Stimulated activated CD4-positive, alpha-beta T cell treated with anti-CD3 and anti-CD28 coated beads, Interleukin-1b, Interleukin-23, amount 100 ng/mL, for 48 hours (primary cell): Measurements from ENCODE around the gene WARS2.

ENCODE experiments used
- DNase-seq: peaks from one replicate; pipeline ENCODE4 v3.0.0-alpha.2; 2020

The WARS2 gene

GRCh38 chr1:119081267-119081666 lies 59.2 kb downstream of the WARS2 start:
- DNase-seq, result no peak

- no peak for DNase-seq
Measured at GRCh38 chr1:119080586-119080985, 59.9 kb downstream of the WARS2 start.

GRCh38 chr1:119079881-119080280 lies 60.6 kb downstream of the WARS2 start:
- DNase-seq, result no peak

- no peak for DNase-seq
Measured at GRCh38 chr1:119075614-119076013, 64.8 kb downstream of the WARS2 start.

- no peak for DNase-seq
Measured at GRCh38 chr1:119071321-119071720, 69.1 kb downstream of the WARS2 start.

- DNase-seq, result no peak
Measured at GRCh38 chr1:119069682-119070081, 70.8 kb downstream of the WARS2 start.

- DNase-seq, result no peak
Measured at GRCh38 chr1:119068427-119068826, 72.0 kb downstream of the WARS2 start.

GRCh38 chr1:119061700-119062099 lies 78.8 kb downstream of the WARS2 start:
- no peak for DNase-seq

GRCh38 chr1:119055568-119055967 lies 84.9 kb downstream of the WARS2 start:
- no peak for DNase-seq

- no peak for DNase-seq
Measured at GRCh38 chr1:119053917-119054316, 86.5 kb downstream of the WARS2 start.

GRCh38 chr1:119052267-119052666 lies 88.2 kb downstream of the WARS2 start:
- no peak for DNase-seq

GRCh38 chr1:119048624-119049404 lies 91.6 kb downstream of the WARS2 start:
- DNase-seq, result no peak

- DNase-seq, result no peak
Measured at GRCh38 chr1:119046785-119047438, 93.5 kb downstream of the WARS2 start.

GRCh38 chr1:119046429-119046784 lies 94.0 kb downstream of the WARS2 start:
- DNase-seq, result no peak

GRCh38 chr1:119045096-119045746 lies 95.2 kb downstream of the WARS2 start:
- no peak for DNase-seq

GRCh38 chr1:119040906-119041305 lies 99.5 kb downstream of the WARS2 start:
- DNase-seq, result no peak

- DNase-seq, result no peak
Measured at GRCh38 chr1:119040489-119040888, 100.0 kb downstream of the WARS2 start.

GRCh38 chr1:119038363-119038762 lies 102.1 kb downstream of the WARS2 start:
- no peak for DNase-seq

GRCh38 chr1:119034359-119034758 lies 106.1 kb downstream of the WARS2 start:
- no peak for DNase-seq

- no peak for DNase-seq
Measured at GRCh38 chr1:119032986-119033385, 107.5 kb downstream of the WARS2 start.

GRCh38 chr1:119027759-119028158 lies 112.7 kb downstream of the WARS2 start:
- no peak for DNase-seq

- no peak for DNase-seq
Measured at GRCh38 chr1:119026956-119027355, 113.5 kb downstream of the WARS2 start.

GRCh38 chr1:119015547-119015946 lies 124.9 kb downstream of the WARS2 start:
- DNase-seq, result no peak

- DNase-seq, result no peak
Measured at GRCh38 chr1:119012383-119012782, 128.1 kb downstream of the WARS2 start.
